Erythroblast (primary cell): ENCODE measurements around the gene SF3A1.

Experiments
- GATA1 ChIP-seq: IDR thresholded peaks from 2 replicates; pipeline ENCODE4 v1.6.1; 2011; ENCODE audit warnings: low read depth, mild to moderate bottlenecking, control low read depth, low read length, moderate library complexity
- POLR2A ChIP-seq: IDR thresholded peaks from 2 replicates; pipeline ENCODE4 v1.6.1; 2011; ENCODE audit warnings: mild to moderate bottlenecking, low read length

DNA sequence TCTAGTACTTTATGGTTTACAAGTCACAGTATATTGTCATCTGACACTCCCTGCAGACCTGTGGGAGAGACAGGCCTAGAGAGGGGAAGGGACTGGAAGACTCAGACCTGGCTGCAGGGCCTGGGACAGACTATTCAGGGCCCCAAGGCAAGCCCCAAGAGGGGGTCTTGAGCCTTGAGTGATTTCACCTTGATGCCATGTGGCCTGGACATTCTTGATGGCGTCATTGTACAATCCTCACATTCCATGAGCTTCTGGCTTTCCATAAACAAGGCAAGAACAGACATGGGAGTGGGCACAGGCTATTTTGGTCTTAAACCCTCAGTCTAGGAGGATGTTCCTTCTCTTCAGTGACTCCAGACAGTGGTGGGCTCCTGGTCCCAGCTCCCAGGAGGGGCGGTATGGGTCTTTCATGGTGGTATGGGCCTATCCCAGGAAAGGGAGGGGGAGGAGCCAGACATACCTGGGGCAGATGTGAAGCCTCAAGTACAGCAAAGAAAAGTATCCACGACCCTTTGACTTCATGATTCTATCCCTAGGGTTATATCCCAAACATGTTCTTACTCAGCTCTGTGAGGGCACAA is 28.1 kb downstream of the SF3A1 start:
- TF ChIP-seq POLR2A = no peak
- TF ChIP-seq GATA1 = no peak
